ENCODE measurements around the gene RENBP.

- TF ChIP-seq, protein P1, sequence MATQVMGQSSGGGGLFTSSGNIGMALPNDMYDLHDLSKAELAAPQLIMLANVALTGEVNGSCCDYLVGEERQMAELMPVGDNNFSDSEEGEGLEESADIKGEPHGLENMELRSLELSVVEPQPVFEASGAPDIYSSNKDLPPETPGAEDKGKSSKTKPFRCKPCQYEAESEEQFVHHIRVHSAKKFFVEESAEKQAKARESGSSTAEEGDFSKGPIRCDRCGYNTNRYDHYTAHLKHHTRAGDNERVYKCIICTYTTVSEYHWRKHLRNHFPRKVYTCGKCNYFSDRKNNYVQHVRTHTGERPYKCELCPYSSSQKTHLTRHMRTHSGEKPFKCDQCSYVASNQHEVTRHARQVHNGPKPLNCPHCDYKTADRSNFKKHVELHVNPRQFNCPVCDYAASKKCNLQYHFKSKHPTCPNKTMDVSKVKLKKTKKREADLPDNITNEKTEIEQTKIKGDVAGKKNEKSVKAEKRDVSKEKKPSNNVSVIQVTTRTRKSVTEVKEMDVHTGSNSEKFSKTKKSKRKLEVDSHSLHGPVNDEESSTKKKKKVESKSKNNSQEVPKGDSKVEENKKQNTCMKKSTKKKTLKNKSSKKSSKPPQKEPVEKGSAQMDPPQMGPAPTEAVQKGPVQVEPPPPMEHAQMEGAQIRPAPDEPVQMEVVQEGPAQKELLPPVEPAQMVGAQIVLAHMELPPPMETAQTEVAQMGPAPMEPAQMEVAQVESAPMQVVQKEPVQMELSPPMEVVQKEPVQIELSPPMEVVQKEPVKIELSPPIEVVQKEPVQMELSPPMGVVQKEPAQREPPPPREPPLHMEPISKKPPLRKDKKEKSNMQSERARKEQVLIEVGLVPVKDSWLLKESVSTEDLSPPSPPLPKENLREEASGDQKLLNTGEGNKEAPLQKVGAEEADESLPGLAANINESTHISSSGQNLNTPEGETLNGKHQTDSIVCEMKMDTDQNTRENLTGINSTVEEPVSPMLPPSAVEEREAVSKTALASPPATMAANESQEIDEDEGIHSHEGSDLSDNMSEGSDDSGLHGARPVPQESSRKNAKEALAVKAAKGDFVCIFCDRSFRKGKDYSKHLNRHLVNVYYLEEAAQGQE (IDR thresholded peaks at IDR 0.05; ENCODE audit: low read depth): no peak
- no peak for TF ChIP-seq TAF1 (IDR thresholded peaks at IDR 0.05; ENCODE audit: low read depth)
- TF ChIP-seq TCF12 (IDR thresholded peaks at IDR 0.05; ENCODE audit: low read depth): no peak
Measured at GRCh38 chrX:153941336-153942252, 2.8 kb downstream of the RENBP start.

Data from Ishikawa (cell line).